ENCODE measurements around the gene PROSER1. TPM values are rescaled to one million over a fixed set of nuclear protein-coding genes. Genes with fewer than 3 reads are reported as not detected.

Gene PROSER1
- total and polyA plus RNA-seq, 2 donors from 2014 or later = 9.0 to 26.3 TPM

DNA sequence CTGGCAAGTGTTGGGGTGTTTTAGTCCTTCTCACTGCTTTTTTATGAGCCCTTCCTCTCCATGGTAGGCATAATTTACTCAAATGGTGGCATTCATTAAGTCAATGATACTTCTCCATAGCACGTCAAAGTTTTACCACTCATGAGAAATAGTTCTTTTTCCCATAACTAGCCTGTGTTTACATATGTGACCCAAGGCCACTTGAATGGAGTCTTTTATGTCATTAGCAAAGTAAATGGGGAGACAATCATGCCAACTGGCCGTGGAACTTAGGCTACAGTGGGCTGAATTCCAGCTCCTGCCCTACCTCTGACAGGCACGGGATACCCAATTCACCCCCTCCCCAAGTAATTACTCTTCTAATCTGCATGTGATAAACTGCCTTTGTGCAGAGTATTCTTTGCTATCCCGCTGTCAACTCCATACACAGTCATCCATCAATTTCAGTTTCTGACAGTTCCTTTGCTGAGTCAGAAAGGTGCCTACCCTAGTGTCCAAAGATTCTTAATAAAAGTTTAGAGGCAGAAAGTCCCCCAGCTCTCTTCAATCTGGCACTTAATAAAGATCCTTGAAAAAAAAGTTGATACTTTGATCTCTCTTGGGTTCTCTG lies 16.9 kb downstream of the PROSER1 start:
- H3K9me3 ChIP-seq (ENCODE audit: control insufficient read depth in 2 of 3, insufficient read depth in 1 of 3, low read length in 3 of 3) = no peaks in the 10 kb centered on the region
- H3K36me3 ChIP-seq (ENCODE audit: control insufficient read depth in 2 of 3, insufficient read depth in 3 of 3, low read length in 3 of 3) = peaks cover 19 to 21% (median 20%) of the 10 kb centered on the region in 3 donors
- H3K9ac ChIP-seq (ENCODE audit: low read length in 3 of 3) = no peak overlapping the region
- no peaks in the 10 kb centered on the region for H3K4me1 ChIP-seq (ENCODE audit: control insufficient read depth in 2 of 3, insufficient read depth in 2 of 3, low read depth in 1 of 3, low read length in 3 of 3)
- no peaks in the 10 kb centered on the region for H3K27me3 ChIP-seq (ENCODE audit: control insufficient read depth, insufficient read depth, low read length)
- FAIRE-seq = no peak
- intact Hi-C loops (cut with DNase I) = no loop called here
- H3K27ac ChIP-seq (ENCODE audit: low read depth in 2 of 2, low read length in 2 of 2) = no peak overlapping the region
- TF ChIP-seq, protein P1, sequence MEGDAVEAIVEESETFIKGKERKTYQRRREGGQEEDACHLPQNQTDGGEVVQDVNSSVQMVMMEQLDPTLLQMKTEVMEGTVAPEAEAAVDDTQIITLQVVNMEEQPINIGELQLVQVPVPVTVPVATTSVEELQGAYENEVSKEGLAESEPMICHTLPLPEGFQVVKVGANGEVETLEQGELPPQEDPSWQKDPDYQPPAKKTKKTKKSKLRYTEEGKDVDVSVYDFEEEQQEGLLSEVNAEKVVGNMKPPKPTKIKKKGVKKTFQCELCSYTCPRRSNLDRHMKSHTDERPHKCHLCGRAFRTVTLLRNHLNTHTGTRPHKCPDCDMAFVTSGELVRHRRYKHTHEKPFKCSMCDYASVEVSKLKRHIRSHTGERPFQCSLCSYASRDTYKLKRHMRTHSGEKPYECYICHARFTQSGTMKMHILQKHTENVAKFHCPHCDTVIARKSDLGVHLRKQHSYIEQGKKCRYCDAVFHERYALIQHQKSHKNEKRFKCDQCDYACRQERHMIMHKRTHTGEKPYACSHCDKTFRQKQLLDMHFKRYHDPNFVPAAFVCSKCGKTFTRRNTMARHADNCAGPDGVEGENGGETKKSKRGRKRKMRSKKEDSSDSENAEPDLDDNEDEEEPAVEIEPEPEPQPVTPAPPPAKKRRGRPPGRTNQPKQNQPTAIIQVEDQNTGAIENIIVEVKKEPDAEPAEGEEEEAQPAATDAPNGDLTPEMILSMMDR (IDR thresholded peaks at IDR 0.05; ENCODE audit: borderline replicate concordance, extremely low read depth, insufficient read depth) = no peak
- DNase-seq = no peak
- H3K4me3 ChIP-seq (ENCODE audit: low read length in 3 of 3) = no peak overlapping the region

DNA sequence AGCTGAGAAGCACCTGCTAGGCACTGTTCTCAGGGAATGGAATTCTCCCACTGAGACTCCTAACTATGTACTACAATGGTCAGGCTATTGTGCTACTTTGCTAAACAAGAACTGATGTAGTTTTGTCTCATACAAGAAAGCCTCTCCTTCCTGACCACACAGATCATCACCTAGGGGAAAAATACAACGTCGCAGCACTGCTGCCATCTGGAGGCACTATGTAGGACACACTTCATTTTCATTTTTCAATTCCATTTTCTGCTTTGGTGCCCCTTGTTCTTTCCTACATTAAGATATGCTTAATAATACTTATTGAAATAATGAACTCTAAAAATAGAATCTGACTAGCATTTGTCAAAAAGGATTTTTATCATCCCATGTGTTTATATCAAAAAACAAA lies 21.1 kb downstream of the PROSER1 start:
- Histone ChIP-seq H3K4me1 (ENCODE audit: control insufficient read depth in 2 of 3, insufficient read depth in 2 of 3, low read depth in 1 of 3, low read length in 3 of 3) (no peaks in the 10 kb centered on the region), H3K4me3 (ENCODE audit: low read length in 3 of 3) (no peak overlapping the region), H3K9me3 (ENCODE audit: control insufficient read depth in 2 of 3, insufficient read depth in 1 of 3, low read length in 3 of 3) (no peaks in the 10 kb centered on the region), H3K36me3 (ENCODE audit: control insufficient read depth in 2 of 3, insufficient read depth in 3 of 3, low read length in 3 of 3) (peaks cover 16 to 32% (median 18%) of the 10 kb centered on the region in 3 donors), H3K27me3 (ENCODE audit: control insufficient read depth, insufficient read depth, low read length) (no peaks in the 10 kb centered on the region), H3K27ac (ENCODE audit: low read depth in 2 of 2, low read length in 2 of 2) (no peak overlapping the region), H3K9ac (ENCODE audit: low read length in 3 of 3) (no peak overlapping the region)
- FAIRE-seq (peak; percentile 33), DNase-seq (peak in 1 of 5 donors; percentile 34)
- intact Hi-C loops (cut with DNase I) = no loop called here
- TF ChIP-seq, protein P1 (IDR thresholded peaks at IDR 0.05; ENCODE audit: borderline replicate concordance, extremely low read depth, insufficient read depth) = peak; percentile 37

DNA sequence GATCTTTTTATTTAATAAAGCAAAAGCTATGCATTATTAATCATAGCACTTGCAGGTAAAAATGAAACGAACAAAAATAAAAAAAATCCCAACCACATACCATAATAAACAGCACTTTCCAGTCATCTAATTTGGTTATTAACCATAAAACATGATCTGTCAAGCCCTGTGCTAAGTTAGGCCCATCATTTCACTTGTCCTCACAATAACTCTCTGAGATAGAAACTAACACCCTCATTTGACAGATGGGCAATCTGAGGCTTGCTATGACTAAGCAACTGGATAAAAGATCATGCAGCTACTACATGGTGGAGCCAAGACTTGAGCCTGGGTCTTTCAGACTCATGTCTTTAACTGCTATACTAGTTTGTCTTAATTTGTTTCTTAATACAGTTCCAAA lies 21.8 kb downstream of the PROSER1 start:
- TF ChIP-seq, protein P1 (IDR thresholded peaks at IDR 0.05; ENCODE audit: borderline replicate concordance, extremely low read depth, insufficient read depth) = no peak
- no peak overlapping the region for H3K27ac ChIP-seq (ENCODE audit: low read depth in 2 of 2, low read length in 2 of 2)
- H3K4me1 ChIP-seq (ENCODE audit: control insufficient read depth in 2 of 3, insufficient read depth in 2 of 3, low read depth in 1 of 3, low read length in 3 of 3) = no peaks in the 10 kb centered on the region
- no peak overlapping the region for H3K4me3 ChIP-seq (ENCODE audit: low read length in 3 of 3)
- H3K9me3 ChIP-seq (ENCODE audit: control insufficient read depth in 2 of 3, insufficient read depth in 1 of 3, low read length in 3 of 3) = no peaks in the 10 kb centered on the region
- H3K27me3 ChIP-seq (ENCODE audit: control insufficient read depth, insufficient read depth, low read length) = no peaks in the 10 kb centered on the region
- DNase-seq = no peak
- H3K9ac ChIP-seq (ENCODE audit: low read length in 3 of 3) = no peak overlapping the region
- peaks cover 16 to 32% (median 18%) of the 10 kb centered on the region in 3 donors for H3K36me3 ChIP-seq (ENCODE audit: control insufficient read depth in 2 of 3, insufficient read depth in 3 of 3, low read length in 3 of 3)
- intact Hi-C loops (cut with DNase I) = no loop called here
- FAIRE-seq = no peak

DNA sequence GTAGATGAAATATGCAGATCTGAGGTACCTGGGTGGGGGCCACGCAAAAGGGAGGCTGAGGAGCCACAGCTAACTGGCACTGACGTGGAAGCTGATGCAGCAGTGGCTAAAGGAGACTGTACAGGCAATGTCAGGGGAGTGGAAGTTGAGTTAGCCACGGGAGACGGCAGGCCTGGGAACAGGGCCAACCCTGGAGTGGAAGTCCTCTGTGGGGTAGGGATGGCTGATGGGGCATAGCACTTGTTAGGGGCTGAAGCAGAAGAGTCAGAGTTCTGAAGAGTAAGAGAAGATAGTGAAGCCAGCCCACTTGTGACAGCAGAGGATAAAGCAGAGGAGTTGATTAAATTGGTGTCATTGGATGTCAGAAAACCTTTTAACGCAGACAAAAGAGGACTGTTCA lies 24.4 kb downstream of the PROSER1 start:
- Histone ChIP-seq H3K4me3 (ENCODE audit: low read length in 3 of 3) (no peak overlapping the region), H3K9me3 (ENCODE audit: control insufficient read depth in 2 of 3, insufficient read depth in 1 of 3, low read length in 3 of 3) (no peaks in the 10 kb centered on the region), H3K9ac (ENCODE audit: low read length in 3 of 3) (no peak overlapping the region), H3K27me3 (ENCODE audit: control insufficient read depth, insufficient read depth, low read length) (no peaks in the 10 kb centered on the region), H3K36me3 (ENCODE audit: control insufficient read depth in 2 of 3, insufficient read depth in 3 of 3, low read length in 3 of 3) (peaks cover 17 to 32% (median 19%) of the 10 kb centered on the region in 3 donors), H3K27ac (ENCODE audit: low read depth in 2 of 2, low read length in 2 of 2) (no peak overlapping the region), H3K4me1 (ENCODE audit: control insufficient read depth in 2 of 3, insufficient read depth in 2 of 3, low read depth in 1 of 3, low read length in 3 of 3) (no peaks in the 10 kb centered on the region)
- FAIRE-seq (no peak), DNase-seq (no peak)
- intact Hi-C loops (cut with DNase I) = no loop called here
- TF ChIP-seq, protein P1 (IDR thresholded peaks at IDR 0.05; ENCODE audit: borderline replicate concordance, extremely low read depth, insufficient read depth) = no peak

All from kidney (tissue), 14 donors.